HEK293 (cell line): ENCODE measurements around the gene JOSD1.

ENCODE experiments used
- BCL11B ChIP-seq: fragments of 450-650 bp; formaldehyde crosslinking; IDR thresholded peaks from 2 replicates; pipeline ENCODE4 v1.5.1; 2016; ENCODE audit warnings: low read depth, missing biosample characterization, missing genetic modification characterization
- HOXA7 ChIP-seq: sonication (generic); formaldehyde crosslinking; IDR thresholded peaks from 2 replicates; pipeline ENCODE4 v1.8.1; 2022; ENCODE audit warnings: missing genetic modification reagents, borderline replicate concordance
- ZEB2 ChIP-seq: fragments of 450-650 bp; formaldehyde crosslinking; IDR thresholded peaks from 2 replicates; pipeline ENCODE4 v1.5.1; 2016; ENCODE audit warnings: missing biosample characterization, missing genetic modification characterization
- ZNF366 ChIP-seq: fragments of 450-650 bp; formaldehyde crosslinking; conservative IDR thresholded peaks from 2 replicates; pipeline ENCODE4 v1.5.1; 2016; ENCODE audit warnings: missing biosample characterization, missing genetic modification characterization
- ZXDB ChIP-seq: fragments of 450-650 bp; formaldehyde crosslinking; IDR thresholded peaks from 2 replicates; pipeline ENCODE4 v1.5.1; 2016; ENCODE audit warnings: missing biosample characterization, missing genetic modification characterization
- TF ChIP-seq, protein P1 (sequence below): fragments of 450-650 bp; formaldehyde crosslinking; IDR thresholded peaks from 2 replicates; pipeline ENCODE4 v1.5.1; 2016; ENCODE audit warnings: missing biosample characterization, missing genetic modification characterization

DNA sequence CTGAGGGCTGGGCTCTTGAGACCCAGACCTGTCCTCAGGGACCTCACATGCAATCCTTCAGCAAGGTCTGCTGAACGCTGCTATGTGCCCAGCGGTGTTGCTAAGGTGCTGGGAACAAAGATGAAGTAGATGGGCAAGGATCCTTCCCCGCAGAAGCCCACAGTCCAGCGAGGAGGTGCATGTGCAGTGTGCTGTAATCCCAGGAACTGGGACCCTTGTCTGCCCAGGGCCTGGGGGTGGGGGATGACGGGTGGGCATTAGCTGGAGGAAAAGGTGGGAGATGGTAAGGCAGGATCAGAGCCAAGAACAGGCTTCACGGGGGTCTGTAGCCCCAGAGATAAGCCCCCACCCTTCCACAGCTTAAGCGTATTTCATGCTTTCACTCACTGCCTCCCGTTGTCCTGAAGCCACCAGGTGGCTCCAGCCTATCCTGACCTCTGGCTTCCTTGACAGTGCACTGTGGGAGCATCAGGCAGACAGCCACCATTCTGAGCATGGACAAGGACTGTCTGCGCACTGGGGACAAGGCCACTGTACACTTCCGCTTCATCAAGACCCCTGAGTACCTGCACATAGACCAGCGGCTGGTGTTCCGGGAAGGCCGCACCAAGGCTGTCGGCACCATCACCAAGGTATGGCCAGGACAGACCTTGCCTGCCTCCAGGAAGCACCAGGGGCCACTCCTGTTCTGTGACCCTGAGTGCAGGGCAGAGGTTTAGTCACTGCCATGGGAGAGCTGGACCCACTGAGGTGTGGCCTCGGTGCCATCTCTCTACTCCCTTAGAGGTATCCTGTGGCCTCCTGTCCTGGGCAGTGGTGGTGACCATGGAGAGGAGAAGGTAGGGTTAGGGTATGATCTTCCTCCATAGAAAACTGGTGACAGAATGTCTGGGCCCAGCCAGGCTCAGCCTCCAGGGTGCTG is 27.0 kb upstream of the JOSD1 start:
- no peak for TF ChIP-seq BCL11B (tag by site-specific recombination)
- TF ChIP-seq, protein P1, sequence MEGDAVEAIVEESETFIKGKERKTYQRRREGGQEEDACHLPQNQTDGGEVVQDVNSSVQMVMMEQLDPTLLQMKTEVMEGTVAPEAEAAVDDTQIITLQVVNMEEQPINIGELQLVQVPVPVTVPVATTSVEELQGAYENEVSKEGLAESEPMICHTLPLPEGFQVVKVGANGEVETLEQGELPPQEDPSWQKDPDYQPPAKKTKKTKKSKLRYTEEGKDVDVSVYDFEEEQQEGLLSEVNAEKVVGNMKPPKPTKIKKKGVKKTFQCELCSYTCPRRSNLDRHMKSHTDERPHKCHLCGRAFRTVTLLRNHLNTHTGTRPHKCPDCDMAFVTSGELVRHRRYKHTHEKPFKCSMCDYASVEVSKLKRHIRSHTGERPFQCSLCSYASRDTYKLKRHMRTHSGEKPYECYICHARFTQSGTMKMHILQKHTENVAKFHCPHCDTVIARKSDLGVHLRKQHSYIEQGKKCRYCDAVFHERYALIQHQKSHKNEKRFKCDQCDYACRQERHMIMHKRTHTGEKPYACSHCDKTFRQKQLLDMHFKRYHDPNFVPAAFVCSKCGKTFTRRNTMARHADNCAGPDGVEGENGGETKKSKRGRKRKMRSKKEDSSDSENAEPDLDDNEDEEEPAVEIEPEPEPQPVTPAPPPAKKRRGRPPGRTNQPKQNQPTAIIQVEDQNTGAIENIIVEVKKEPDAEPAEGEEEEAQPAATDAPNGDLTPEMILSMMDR (tag by site-specific recombination): no peak
- TF ChIP-seq ZXDB (tag by site-specific recombination): no peak
- TF ChIP-seq ZNF366: no peak
- TF ChIP-seq HOXA7: no peak
- no peak for TF ChIP-seq ZEB2 (tag by site-specific recombination)
